ENCODE results near the gene ADGRB3.
"Not testable (repeated sequence)": the region's sequence is repeated elsewhere in the genome, so short reads cannot be mapped to it uniquely, and the experiment has no call there.

ADGRB3 gene

DNA sequence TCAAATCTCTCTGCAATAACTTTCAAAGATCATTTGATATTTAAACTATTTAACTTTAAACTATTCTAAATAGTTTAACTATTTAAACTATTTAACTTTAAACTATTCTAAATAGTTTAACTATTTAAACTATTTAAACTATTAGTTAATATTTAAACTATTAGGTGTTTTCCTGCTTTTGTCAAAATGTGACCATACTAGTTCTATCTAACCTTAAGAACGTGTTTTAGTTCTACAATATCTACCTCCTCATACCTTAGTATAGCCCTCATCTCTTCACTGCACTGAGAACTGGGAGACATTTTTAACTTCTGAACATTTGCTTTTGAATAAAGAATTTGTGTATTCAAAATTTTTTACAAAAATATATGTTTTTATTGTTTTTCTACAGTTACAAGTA, 429.1 kb downstream of the ADGRB3 start:
- no peak for DNase-seq

GRCh38 chr6:69069881-69070280, 434.8 kb downstream of the ADGRB3 start:
- DNase-seq = no peak

DNA sequence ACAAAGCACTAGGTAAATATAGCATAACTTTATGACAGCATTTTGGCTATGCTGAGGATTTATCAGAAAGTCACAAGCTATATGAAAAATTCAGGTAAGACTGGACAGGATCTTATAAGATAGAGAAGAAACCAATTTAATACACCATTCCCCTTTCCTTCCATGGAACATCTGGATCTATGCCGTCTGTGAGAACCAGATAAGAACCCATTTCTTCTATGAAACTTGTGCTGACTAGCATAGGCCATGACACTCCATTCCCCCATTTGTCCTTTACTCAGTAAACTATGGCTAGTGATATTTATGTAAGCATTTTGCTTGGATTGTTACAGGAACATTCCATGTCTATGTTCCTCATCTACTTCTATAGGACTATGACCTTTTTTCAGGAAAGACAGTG, 437.7 kb downstream of the ADGRB3 start:
- DNase-seq = no peak

DNA sequence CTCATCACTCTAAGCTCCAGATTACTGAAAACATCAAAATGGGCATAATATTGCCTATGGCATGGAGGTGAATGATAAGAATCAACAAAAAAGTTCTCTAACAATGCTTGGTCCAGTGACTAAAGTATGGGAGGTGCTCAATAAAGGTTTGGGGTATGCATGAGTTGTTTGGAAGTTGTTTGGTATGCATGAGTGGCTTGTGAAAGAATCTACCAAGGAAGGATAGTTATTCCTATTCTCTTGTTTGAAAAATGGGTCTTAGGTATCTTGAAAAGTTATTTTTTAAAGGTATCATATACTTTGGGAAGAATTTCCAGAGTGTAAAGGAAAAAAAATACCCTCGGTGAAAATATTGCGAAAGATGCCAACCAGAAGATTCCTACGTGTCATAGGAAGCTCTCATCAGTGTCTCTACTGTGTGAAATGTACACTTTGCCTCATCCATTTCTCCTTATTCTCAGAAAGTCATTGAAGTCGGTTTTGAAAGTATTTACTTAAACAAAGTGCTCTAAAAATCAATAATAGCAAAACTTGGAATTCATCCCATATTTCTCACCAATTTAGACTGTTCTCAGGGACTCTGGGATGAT, 449.8 kb downstream of the ADGRB3 start:
- no peak for DNase-seq

- no peak for DNase-seq
Observed at GRCh38 chr6:69086689-69087088, 451.6 kb downstream of the ADGRB3 start.

- no peak for DNase-seq
Observed at GRCh38 chr6:69089539-69089938, 454.5 kb downstream of the ADGRB3 start.

DNA sequence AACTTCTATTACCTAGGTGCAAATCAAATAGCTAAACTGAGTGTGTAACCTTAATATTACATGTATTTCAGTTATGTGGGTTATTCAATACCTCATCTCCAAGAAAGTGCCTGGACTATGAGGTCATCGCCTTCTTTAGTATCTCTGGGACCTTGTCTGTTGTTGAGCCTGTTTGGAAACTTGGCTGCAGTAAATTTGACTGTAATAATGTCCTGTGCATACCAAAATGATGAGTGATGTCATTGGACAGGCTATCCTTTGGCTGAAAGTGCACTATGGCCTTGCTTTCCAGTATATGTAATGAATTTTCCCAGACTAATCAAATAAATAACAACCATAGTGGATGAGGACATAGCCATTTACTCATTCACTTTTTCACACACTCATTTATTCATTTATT, 455.1 kb downstream of the ADGRB3 start:
- no peak for DNase-seq

GRCh38 chr6:69096681-69097080, 461.6 kb downstream of the ADGRB3 start:
- no peak for DNase-seq

- DNase-seq = no peak
Observed at GRCh38 chr6:69097948-69098347, 462.9 kb downstream of the ADGRB3 start.

- DNase-seq = no peak
Observed at GRCh38 chr6:69098910-69099309, 463.8 kb downstream of the ADGRB3 start.

GRCh38 chr6:69100772-69101171, 465.7 kb downstream of the ADGRB3 start:
- no peak for DNase-seq

GRCh38 chr6:69102416-69102815, 467.3 kb downstream of the ADGRB3 start:
- no peak for DNase-seq

DNA sequence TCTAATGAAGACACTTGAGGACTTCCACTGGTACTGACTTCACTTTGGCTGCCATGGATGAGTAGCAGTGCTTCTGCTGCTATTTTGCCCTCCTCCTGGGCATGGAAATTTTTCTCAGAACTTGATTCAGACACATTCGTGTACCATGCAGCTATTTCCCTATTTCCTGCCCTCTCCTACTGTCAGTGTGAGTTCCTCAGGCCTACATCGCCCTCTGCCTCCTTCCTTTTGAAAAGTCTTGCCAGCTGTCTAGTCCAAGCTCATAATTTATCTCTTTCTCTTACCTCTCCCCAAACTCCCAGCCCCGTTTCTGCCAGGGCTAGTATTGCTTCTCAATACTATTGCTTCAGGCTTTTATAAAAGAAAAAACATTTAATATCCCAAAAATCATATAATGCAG, 470.2 kb downstream of the ADGRB3 start:
- no peak for DNase-seq

GRCh38 chr6:69106511-69106910, 471.4 kb downstream of the ADGRB3 start:
- DNase-seq = no peak

DNA sequence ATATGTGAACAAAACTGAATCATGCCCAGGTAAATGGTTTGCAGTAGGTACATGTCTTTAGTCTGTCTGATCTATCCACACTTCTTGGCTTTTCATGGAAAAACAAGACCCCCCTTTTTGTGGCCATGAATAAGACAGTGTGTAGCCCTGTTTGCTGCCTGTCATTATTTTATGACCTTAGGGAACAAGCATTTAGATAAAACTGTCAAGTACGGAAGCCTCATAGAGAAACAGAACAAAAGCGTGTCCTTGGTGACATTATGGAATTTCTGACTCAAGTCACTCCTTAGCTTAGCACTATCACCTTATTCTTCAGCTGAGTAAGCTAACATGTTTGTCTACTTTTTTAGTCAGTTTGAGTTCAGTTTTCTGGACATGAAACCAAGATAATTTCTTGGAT, 476.2 kb downstream of the ADGRB3 start:
- DNase-seq = no peak

- DNase-seq = no peak
Observed at GRCh38 chr6:69116658-69117057, 481.6 kb downstream of the ADGRB3 start.

- not testable (repeated sequence) for DNase-seq
Observed at GRCh38 chr6:69121461-69122406, 486.7 kb downstream of the ADGRB3 start.

DNA sequence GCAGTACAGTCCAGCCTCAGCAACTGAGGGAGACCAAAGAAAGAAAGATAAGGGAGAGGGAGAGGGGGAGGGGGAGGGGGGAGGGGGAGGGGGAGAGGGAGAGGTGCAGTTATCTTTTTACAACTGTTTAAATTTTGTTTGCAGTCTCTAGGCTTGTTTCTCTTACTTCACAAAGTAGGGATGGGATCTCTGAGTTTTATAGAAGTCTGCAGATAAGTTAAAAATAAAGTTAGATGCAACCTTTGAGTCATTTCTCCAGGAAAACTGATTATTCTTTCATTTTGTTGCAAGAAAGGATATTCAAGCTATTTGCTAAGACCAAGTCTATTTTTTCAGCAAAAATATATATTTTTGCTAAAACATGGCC, 487.3 kb downstream of the ADGRB3 start:
- DNase-seq = no peak

- no peak for DNase-seq
Observed at GRCh38 chr6:69128411-69128810, 493.3 kb downstream of the ADGRB3 start.

DNA sequence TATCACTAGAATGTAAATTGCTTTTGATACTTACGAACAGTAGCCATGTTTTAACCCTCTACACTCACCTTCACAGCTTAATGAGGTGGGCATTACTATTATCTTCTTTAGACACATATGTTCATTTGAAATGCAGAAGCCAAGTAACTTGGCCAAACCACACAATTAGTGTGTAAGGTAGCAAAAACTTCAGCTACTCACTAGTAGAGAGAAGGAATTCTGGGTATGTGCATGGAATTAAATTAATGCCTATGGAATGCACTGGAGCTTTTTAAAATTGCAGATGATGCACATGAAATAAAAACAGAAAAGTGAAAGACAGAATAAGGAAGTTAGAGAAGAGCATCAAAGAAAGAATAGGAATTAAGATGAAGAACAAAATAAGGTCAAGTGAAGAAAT, 494.0 kb downstream of the ADGRB3 start:
- no peak for DNase-seq

DNA sequence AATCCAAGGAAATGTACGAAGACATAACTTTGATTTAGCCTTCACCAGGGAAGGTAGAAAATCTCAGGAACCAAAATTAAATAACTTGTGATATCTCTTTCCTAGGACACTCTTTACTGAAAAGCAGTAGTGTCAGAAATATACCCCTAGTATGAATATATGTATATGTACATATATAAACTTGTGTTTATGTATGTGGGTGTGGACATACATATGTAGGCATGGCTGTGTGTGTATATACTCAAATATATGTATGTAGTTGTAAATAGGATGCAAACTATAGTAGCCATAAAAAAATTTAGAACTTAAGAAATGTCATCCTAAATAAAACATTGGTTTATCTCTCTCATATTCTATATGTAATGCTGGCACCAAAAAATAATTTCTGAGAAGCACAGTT, 500.8 kb downstream of the ADGRB3 start:
- DNase-seq = no peak

DNA sequence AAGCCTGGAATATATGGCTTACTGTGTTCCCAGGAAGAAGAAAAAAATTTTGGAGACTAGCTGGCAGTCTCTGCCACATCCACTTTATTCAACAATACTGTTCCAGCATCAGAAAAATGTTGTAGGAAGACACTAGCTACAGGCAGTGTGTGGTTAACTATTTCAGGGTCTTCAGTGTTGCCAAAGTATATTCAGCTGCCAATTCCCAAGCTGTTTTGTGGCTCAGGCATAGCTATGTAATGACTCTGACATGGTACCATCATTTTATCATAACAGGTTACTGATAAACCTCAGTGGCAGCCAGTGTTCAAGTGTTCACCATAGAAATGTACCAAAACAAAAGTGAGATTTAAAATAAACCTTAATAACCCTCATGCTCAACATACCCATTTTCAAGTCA, 503.1 kb downstream of the ADGRB3 start:
- no peak for DNase-seq

DNA sequence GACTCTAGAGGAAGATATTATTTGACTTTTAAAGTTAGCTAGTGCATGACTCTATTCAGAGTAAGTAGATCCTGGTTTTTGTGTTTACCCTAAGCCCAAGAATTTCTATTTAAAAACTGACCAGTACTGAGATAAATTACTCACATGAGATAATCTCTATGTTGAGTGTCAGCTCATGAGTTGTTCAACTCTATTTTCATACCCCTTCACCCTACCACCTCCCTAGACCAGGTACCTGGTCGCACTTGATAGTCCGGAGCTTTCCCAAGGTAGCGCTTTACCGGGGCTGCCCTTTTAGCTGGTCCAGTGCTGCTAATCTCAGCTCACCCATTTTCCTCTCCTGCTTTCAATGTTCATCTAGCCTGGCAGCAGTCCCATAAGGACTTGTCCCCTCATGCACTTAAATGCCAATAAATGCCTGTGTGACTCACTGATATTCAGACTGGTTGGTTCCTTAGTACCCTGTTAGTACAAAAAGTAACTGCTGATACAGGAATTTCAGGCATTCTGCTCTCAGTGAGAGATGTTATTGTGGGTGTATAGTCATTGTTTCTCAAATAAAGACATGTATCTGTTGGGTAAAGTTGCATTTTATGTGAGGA, 503.9 kb downstream of the ADGRB3 start:
- no peak for DNase-seq

- no peak for DNase-seq
Observed at GRCh38 chr6:69145062-69145461, 510.0 kb downstream of the ADGRB3 start.
